NCI-H748 (cell line): ENCODE results near the gene CD93.
A peak's percentile ranks its signal among the peaks of the same experiment; 100 is the strongest.

Experiments used
- DNase-seq: peaks from one replicate; lab custom pipeline; 2025; ENCODE audit not compliant: unreplicated experiment; lab: John Stamatoyannopoulos, UW

The CD93 gene

GRCh38 chr20:23084282-23084844, 1.8 kb downstream of the CD93 start:
- DNase-seq, result no peak

DNA sequence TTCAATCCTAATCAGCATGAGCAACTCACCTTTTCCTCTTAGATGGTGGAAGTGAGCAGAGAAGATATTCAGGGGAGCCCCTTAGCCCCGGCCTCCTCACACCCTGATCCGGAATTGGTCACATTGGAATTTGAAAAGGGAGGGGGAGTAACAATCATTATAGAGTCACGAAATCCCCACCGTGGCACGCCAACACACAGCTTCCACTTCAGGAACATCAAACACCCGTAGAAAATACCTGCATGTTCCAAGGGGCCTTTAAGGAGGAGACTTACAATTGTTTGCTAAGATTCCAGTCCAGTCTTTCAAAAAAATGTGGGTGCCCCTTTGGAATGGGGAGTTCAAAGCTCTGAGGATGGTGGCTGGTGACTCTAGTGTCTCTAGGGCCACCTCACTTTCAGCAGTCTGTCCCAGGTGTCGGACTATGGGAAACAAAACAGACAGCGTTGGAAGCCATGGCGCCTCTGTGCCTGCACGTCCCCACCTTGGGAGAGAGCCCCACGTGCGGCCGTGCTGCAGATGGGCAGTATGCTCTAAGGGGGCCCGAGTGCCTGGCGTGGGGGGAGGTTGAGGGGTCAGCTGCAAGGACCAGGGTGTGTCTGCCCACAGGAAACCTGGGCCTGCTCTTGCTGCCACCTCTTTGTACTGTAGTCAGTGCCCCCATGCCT, 2.4 kb downstream of the CD93 start:
- DNase-seq, result no peak

- no peak for DNase-seq
Observed at GRCh38 chr20:23082846-23083552, 3.1 kb downstream of the CD93 start.

DNA sequence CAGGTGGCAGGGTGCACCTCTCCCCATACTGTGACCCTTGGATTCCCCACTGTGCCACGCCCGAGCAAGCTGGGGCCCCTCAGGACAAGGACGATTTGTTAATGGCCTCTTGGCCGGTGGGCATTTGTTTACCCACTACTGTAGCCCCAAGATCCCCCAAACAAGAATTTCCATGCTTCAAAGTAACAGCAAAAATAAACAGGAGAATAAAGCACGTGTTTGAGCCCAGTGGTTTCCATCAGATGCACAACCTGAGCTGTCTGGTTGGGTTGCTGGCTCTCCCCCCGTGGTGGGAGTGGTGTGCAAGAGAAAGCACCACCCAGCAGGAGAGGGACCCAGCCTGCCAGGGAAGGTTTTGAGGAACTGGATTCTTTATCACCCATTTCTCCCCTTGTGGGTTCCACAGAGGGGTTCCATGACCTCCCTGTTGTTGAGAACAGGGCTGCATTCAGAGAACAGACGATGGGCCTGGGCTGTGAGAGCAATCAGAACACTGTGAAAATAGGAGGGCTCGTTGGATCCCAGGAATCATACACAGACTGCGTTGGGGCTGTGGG, 4.8 kb downstream of the CD93 start:
- DNase-seq, result no peak

DNA sequence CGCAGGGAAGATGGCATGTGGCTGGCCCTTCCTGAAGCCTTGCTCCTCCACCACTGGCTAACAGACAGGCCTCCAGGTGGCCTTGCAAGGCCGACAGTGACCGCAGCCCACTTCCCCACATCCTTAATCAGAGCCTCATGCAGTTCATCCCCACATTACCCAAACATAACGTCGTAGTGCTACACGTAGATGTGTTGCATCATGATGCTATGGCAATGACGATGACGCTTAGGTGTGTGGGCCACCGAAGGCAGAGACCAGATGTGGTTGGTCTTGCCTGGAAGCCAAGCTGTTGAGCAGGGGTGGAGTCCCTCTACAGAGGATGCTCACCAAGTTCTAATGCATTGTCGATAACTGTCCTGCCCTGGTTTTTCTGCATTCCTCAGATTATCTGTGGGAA, 5.6 kb downstream of the CD93 start:
- no peak for DNase-seq

DNA sequence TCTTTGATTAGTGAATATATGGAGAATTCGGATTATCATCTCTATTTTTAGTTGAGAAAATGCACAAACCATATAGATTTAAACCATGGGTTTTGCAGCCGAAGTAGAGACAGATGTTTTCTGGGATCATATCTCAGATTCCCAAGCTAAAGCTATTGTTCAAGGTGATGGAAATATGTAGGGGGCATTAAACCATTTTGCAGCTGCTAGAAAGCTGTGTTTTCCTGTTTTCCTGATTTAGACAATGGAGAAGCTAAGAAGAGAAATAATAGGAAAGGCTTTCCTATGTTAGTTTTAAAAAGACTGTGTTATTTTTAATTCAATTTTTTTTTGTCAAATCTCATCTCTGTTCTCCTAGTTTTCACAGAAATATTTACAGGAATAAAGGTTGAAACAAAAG, 6.2 kb downstream of the CD93 start:
- DNase-seq, result no peak

DNA sequence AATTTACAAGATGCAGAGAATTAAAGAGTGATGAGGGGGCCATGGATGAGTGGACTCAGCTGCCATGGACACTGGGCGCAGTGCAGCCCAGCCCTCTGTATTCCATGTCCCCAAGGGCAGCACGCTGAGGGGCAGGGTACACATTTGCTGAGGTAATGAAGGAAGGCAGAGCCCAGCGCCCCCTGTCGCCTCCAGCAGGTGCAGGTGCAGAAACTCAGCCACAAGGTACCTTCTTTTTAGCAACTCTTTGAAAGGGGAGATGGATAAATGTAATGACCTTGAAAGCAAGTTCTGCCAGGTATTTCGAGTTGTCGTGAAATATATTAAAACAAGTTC, 7.1 kb downstream of the CD93 start:
- peak; percentile 98 for DNase-seq

DNA sequence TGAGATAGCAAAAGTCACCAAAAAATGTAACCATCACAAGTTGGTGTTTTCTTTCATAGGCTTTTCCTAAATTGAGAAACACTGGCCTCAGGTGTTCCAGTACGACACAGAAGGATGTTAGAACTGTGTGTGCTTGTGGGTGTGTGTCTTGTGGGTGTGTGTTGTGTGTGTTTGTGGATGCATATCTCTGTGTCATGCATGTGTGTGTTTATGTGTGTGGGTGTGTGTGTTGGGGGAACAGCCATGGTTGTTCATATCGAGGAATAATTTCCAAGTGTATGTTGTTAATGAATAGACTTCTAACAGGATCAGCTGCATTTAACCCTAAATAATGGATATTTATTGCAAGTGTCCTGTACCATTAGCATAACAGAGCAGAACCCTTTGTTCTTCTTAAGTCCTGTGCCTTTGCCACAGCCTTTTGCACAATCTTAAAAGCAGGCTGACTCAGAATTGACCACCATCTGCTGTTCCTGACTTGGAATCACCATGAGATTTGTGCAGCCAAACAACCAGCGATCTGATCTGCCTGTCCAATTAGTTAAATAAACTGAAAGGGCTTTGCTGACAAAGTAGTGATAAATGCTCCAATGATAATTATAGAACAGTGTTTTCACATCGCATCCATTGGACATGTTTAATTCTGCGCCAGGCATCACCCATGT, 7.6 kb downstream of the CD93 start:
- DNase-seq, result no peak

DNA sequence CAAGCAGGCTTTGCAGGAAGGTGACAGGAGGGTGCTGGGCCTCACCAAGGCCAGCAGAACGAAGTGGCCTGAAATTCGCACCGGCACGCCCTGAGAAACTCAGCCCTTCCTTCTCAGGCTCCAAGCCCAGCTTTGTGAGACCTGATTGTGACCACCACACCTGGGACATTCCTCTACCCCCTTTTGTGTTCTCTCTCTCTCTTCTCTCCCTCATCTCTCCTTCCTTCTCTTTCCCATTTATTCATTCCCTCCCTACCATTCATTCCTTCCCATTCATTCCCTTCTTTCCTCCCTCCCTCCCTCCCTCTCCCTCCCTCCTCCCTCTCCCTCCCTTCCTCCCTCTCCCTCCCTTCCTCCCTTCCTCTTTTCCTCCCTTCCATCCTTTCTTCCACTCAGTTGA, 8.8 kb downstream of the CD93 start:
- DNase-seq, result no peak

DNA sequence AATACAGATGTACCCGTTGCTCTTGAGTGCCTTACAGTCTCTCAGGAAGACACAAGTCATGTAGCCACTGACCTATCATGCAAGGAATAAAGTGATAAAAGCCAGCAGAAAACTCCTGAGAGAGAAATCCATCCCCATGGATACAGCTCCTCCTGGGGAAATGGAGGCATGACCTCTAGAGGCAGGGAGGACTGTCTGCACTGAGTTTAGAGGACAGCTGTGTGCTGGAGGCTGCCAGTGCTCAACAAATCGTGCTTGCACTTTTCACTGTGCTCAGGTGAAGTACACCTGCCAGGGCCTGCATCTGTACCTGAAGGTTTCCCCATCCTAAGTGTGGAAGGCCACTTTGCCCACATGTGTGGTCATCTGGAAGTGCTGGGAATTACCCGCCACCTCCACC, 12.1 kb downstream of the CD93 start:
- no peak for DNase-seq

- DNase-seq, result no peak
Observed at GRCh38 chr20:23072892-23073586, 13.1 kb downstream of the CD93 start.

DNA sequence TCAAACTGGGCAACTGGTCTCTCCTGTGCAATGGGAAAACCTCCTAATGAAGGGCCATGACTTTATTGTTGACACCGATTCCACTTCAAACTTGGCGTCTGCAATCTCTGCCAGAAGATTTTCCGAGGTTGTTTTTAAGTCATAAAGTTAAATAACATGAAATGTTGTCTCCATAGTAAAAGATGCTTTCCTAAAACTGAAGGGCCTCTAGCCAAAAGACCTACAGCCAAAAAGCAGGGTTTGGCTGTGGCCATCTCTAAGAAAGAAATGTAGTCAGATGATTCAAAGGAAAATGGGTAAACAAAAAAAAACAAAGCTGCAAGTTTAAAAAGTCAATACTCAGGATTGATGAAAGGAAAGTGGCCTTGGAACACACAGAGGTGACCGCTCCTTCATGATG, 14.1 kb downstream of the CD93 start:
- DNase-seq, result no peak

DNA sequence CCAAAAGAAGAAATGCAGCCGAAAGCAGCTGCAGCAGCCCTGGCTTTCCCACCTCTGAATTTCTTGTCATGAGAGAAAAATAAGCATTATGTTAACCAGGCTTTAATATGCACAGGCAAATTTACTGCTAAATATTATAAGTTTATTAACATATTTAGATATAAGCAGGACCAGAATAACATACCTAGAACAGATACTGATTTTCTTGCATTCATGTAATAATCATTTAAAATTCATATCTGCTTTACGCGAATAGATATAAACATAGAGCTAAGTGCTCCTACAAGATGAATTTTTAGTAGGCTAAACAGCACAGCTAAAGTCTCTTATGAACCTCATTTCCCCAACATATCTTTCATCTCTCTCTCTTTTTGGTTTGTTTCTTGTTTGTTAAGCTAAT, 14.7 kb downstream of the CD93 start:
- DNase-seq, result no peak

- no peak for DNase-seq
Observed at GRCh38 chr20:23069108-23069507, 17.0 kb downstream of the CD93 start.

- DNase-seq, result no peak
Observed at GRCh38 chr20:23068283-23068682, 17.8 kb downstream of the CD93 start.

GRCh38 chr20:23066772-23067171, 19.4 kb downstream of the CD93 start:
- no peak for DNase-seq

- DNase-seq, result no peak
Observed at GRCh38 chr20:23065266-23066201, 20.6 kb downstream of the CD93 start.

GRCh38 chr20:23063581-23063980, 22.5 kb downstream of the CD93 start:
- no peak for DNase-seq

DNA sequence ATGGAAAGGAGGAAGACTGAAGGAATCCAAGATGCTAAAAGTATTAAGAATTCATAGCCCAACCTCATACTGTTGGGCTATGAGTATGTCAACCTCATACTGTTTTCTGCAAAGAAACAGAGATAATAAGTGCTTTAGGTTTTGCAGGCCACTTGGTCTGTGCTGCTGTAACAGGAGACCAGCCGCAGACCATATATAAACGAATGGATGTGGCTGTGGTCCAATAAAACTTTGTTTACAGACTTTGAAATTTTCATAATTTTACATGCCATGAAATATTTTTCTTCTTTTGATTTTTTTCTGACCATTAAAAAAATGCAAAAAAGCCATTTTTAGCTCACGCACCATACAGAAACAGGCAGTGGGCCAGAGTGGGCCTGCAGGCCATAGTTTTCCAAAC, 23.0 kb downstream of the CD93 start:
- DNase-seq, result no peak

- no peak for DNase-seq
Observed at GRCh38 chr20:23062632-23063031, 23.5 kb downstream of the CD93 start.
